Astrocyte (in vitro differentiated cells and primary cell): ENCODE measurements around the gene NECAP2. TPM values are rescaled to one million over a fixed set of nuclear protein-coding genes. Genes with fewer than 3 reads are reported as not detected.
"Not testable (repeated sequence)": the region's sequence is repeated elsewhere in the genome, so short reads cannot be mapped to it uniquely, and the experiment has no call there.

Experiments used
- DNase-seq: peaks from one replicate; pipeline ENCODE4 v3.0.0-alpha.2; 2010; ENCODE audit warnings: low read depth
- FAIRE-seq: peaks from 2 replicates; lab custom pipeline; 2011; peaks lifted over from hg19 to GRCh38; lab: Jason Lieb, UNC
- H2AFZ ChIP-seq: 2 replicates; pipeline ENCODE4 v1.6.0; 2012; ENCODE audit warnings: low read depth, low read length, inconsistent platforms
- H3K27ac ChIP-seq: 2 replicates; pipeline ENCODE4 v1.5.1; 2011; ENCODE audit warnings: low read depth, low read length, inconsistent platforms
- H3K27me3 ChIP-seq: 2 replicates; pipeline ENCODE4 v1.6.0; 2011; ENCODE audit warnings: low read length, inconsistent platforms; ENCODE audit not compliant: insufficient read depth
- H3K36me3 ChIP-seq: 2 replicates; pipeline ENCODE4 v1.5.1; 2011; ENCODE audit warnings: low read length, inconsistent platforms; ENCODE audit not compliant: insufficient read depth
- H3K4me1 ChIP-seq: 2 replicates; pipeline ENCODE4 v1.5.1; 2011; ENCODE audit warnings: low read length, inconsistent platforms; ENCODE audit not compliant: insufficient read depth
- H3K4me2 ChIP-seq: 2 replicates; pipeline ENCODE4 v1.6.0; 2012; ENCODE audit warnings: low read length, inconsistent platforms
- H3K4me3 ChIP-seq: 2 replicates; pipeline ENCODE4 v1.5.1; 2011; ENCODE audit warnings: low read depth, mild to moderate bottlenecking, low read length, inconsistent platforms; ENCODE audit not compliant: insufficient read depth
- H3K79me2 ChIP-seq: 2 replicates; pipeline ENCODE4 v1.6.0; 2012; ENCODE audit warnings: mild to moderate bottlenecking, low read length, inconsistent platforms; ENCODE audit not compliant: insufficient read depth
- H3K9ac ChIP-seq: 2 replicates; pipeline ENCODE4 v1.6.0; 2012; ENCODE audit warnings: mild to moderate bottlenecking, low read length, inconsistent platforms
- H3K9me3 ChIP-seq: 2 replicates; pipeline ENCODE4 v1.5.1; 2012; ENCODE audit warnings: low read depth, mild to moderate bottlenecking, low read length, inconsistent platforms; ENCODE audit not compliant: insufficient read depth
- H4K20me1 ChIP-seq: 2 replicates; pipeline ENCODE4 v1.6.0; 2012; ENCODE audit warnings: low read length, inconsistent platforms; ENCODE audit not compliant: insufficient read depth
- H3K27ac Mint-ChIP-seq: one replicate; pipeline ENCODE4 v1.8.0; 2021; ENCODE audit warnings: mild to moderate bottlenecking, mixed read lengths; ENCODE audit not compliant: unreplicated experiment
- H3K27me3 Mint-ChIP-seq: one replicate; pipeline ENCODE4 v1.8.0; 2021; ENCODE audit warnings: low read depth, mixed read lengths; ENCODE audit not compliant: unreplicated experiment
- H3K36me3 Mint-ChIP-seq: one replicate; pipeline ENCODE4 v1.8.0; 2021; ENCODE audit warnings: low read depth, mixed read lengths; ENCODE audit not compliant: unreplicated experiment
- H3K4me1 Mint-ChIP-seq: one replicate; pipeline ENCODE4 v1.8.0; 2021; ENCODE audit warnings: low read depth, mixed read lengths; ENCODE audit not compliant: unreplicated experiment
- H3K4me3 Mint-ChIP-seq: one replicate; pipeline ENCODE4 v1.8.0; 2021; ENCODE audit warnings: mild to moderate bottlenecking, moderate library complexity, mixed read lengths; ENCODE audit not compliant: unreplicated experiment
- H3K9me3 Mint-ChIP-seq: one replicate; pipeline ENCODE4 v1.8.0; 2021; ENCODE audit warnings: mild to moderate bottlenecking, mixed read lengths; ENCODE audit not compliant: unreplicated experiment
- EZH2 ChIP-seq: IDR thresholded peaks from 2 replicates; pipeline ENCODE4 v1.6.1; 2012; ENCODE audit warnings: mild to moderate bottlenecking, low read length, inconsistent platforms; ENCODE audit not compliant: insufficient read depth
- total RNA-seq: library from RNA; stranded (reverse); gene quantifications from 2 replicates; pipeline ENCODE4 v1.2.1, GENCODE V29; 2021

NECAP2 gene
- total RNA-seq, 1 donor from 2014 or later = 80.9 TPM

- Histone ChIP-seq H2AFZ (no peak overlapping the region), H3K4me2 (no peak overlapping the region), H3K79me2 (no peaks in the 10 kb centered on the region), H3K4me3 (no peak overlapping the region), H3K4me1 (no peaks in the 10 kb centered on the region), H3K27me3 (peaks cover 3% of the 10 kb centered on the region), H4K20me1 (no peaks in the 10 kb centered on the region), H3K36me3 (no peaks in the 10 kb centered on the region), H3K27ac (no peak overlapping the region), H3K9me3 (no peaks in the 10 kb centered on the region), H3K9ac (no peak overlapping the region)
- TF ChIP-seq EZH2 = no peak
- no peak for FAIRE-seq
- no peak for DNase-seq
- H3K4me3 Mint-ChIP-seq = no peak overlapping the region
- no peak overlapping the region for H3K27ac Mint-ChIP-seq
- no peaks in the 10 kb centered on the region for H3K27me3 Mint-ChIP-seq
- no peaks in the 10 kb centered on the region for H3K36me3 Mint-ChIP-seq
- peaks cover 7% of the 10 kb centered on the region for H3K4me1 Mint-ChIP-seq
- peaks cover 3% of the 10 kb centered on the region for H3K9me3 Mint-ChIP-seq
Observed at GRCh38 chr1:16503494-16503893, 63.0 kb downstream of the NECAP2 start.

DNA sequence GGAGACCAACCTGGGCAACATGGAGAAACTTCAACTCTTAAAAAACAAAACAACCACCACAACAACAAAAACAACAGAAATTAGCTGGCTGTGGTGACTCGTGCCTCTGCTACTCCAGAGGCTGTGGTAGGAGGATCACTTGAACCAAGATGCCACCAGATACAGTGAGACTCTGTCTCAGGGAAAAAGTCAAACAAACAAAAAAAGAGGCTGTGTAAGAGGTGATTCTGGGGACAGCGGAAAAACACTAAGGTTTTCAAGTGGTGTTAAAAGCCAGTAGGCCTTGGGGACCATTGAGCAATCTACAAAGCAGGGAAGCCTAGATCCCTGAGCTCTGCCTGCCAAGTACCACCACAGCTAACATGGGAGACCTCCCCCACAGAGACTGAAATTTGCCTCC is 65.3 kb downstream of the NECAP2 start:
- not testable (repeated sequence) for FAIRE-seq, H3K9ac ChIP-seq, H3K4me1 ChIP-seq, H3K36me3 Mint-ChIP-seq, H3K4me1 Mint-ChIP-seq, H3K4me3 Mint-ChIP-seq, H3K27ac Mint-ChIP-seq, H3K79me2 ChIP-seq, H3K9me3 Mint-ChIP-seq, H4K20me1 ChIP-seq, H3K4me3 ChIP-seq, H3K27me3 Mint-ChIP-seq, H3K27me3 ChIP-seq, H3K4me2 ChIP-seq, H2AFZ ChIP-seq, H3K9me3 ChIP-seq, H3K36me3 ChIP-seq, H3K27ac ChIP-seq, DNase-seq

- H3K4me1 ChIP-seq, H3K36me3 ChIP-seq, H3K4me3 ChIP-seq, H3K4me3 Mint-ChIP-seq, H3K27me3 Mint-ChIP-seq, H3K36me3 Mint-ChIP-seq, H3K9ac ChIP-seq, H3K79me2 ChIP-seq, H3K9me3 ChIP-seq, H3K27me3 ChIP-seq, H4K20me1 ChIP-seq, H3K4me1 Mint-ChIP-seq, H3K9me3 Mint-ChIP-seq, H3K27ac Mint-ChIP-seq, H3K27ac ChIP-seq, H2AFZ ChIP-seq, DNase-seq, H3K4me2 ChIP-seq, FAIRE-seq: not testable (repeated sequence)
Observed at GRCh38 chr1:16506364-16507136, 66.0 kb downstream of the NECAP2 start.

DNA sequence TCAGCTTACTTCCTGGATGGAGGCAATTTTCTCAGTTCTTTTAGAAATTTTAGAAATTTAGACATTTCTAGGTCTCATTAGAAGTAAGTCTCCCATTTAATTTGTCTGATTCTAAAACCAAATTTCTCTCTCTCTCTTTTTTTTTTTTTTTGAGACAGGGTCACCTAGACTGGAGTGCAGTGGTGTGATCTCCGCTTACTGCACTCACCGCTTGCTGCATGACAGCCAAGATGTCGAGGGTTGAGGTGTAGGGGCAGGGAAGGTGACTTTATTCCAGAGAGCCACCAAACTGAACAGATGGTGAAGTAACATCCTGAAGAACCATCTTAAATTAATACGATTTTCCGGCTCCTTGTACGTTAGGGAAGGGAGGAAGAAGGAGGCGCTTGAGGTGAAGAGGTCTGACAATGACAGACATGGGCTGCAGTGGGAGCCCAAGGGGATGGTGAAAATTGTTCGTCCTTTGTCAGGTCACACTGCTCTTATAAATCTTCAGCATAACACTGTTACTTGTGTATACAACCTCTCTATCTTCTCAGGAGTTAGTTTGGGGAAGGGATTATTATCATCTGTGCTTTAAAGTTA is 68.4 kb downstream of the NECAP2 start:
- H3K9me3 Mint-ChIP-seq, H3K27me3 Mint-ChIP-seq, H3K4me2 ChIP-seq, H3K79me2 ChIP-seq, FAIRE-seq, H3K27ac ChIP-seq, H3K4me1 ChIP-seq, H3K9me3 ChIP-seq, H3K36me3 Mint-ChIP-seq, H3K9ac ChIP-seq, H3K36me3 ChIP-seq, H3K4me3 ChIP-seq, H2AFZ ChIP-seq, H3K27me3 ChIP-seq, H3K27ac Mint-ChIP-seq, H4K20me1 ChIP-seq, DNase-seq, H3K4me1 Mint-ChIP-seq, H3K4me3 Mint-ChIP-seq: not testable (repeated sequence)

Other genes with a start within 250 kb of the NECAP2 start
- gene ARHGEF19, start 228.1 kb upstream of the NECAP2 start, total RNA-seq = 5.7 and 7.4 TPM in 2 replicates
- 8.2 and 8.6 TPM in 2 replicates for gene CPLANE2, start 203.5 kb upstream of the NECAP2 start, total RNA-seq
- gene FBXO42, start 88.2 kb upstream of the NECAP2 start, total RNA-seq = 25.6 and 27.9 TPM in 2 replicates
- gene SZRD1, start 73.5 kb upstream of the NECAP2 start, total RNA-seq = 152 and 165 TPM in 2 replicates
- gene SPATA21, start 3.3 kb upstream of the NECAP2 start, total RNA-seq = not detected in 2 replicates
- 1,356 and 1,553 TPM in 2 replicates for gene RNU1-1, start 73.6 kb downstream of the NECAP2 start, total RNA-seq
- gene NBPF1, start 172.8 kb downstream of the NECAP2 start, total RNA-seq = 21.6 and 23.1 TPM in 2 replicates
- gene RNU1-3, start 226.2 kb downstream of the NECAP2 start, total RNA-seq = 1,356 and 1,553 TPM in 2 replicates